ENCODE data around the gene INSM2. TPM values are rescaled to one million over a fixed set of nuclear protein-coding genes. Genes with fewer than 3 reads are reported as not detected.

INSM2 gene
- polyA plus RNA-seq, 4 donors: 0.01 TPM; not detected in 3

- no peaks in the 10 kb centered on the region for H3K4me1 ChIP-seq (ENCODE audit: control insufficient read depth in 3 of 3, insufficient read depth in 2 of 3, low read depth in 1 of 3, low read length in 2 of 3)
- no peak overlapping the region for H3K27ac ChIP-seq (ENCODE audit: low read depth in 1 of 3, low read length in 2 of 3)
- H3K9me3 ChIP-seq (ENCODE audit: control insufficient read depth in 2 of 2, insufficient read depth in 1 of 2, low read depth in 1 of 2, low read length in 1 of 2): no peaks in the 10 kb centered on the region
- FAIRE-seq (no peak), DNase-seq (no peak)
- H3K27me3 ChIP-seq (ENCODE audit: control insufficient read depth in 3 of 3, insufficient read depth in 3 of 3, low read length in 3 of 3): no peaks in the 10 kb centered on the region
- H3K36me3 ChIP-seq (ENCODE audit: control insufficient read depth in 3 of 3, insufficient read depth in 2 of 3, low read depth in 1 of 3, low read length in 3 of 3): peaks cover 0 to 4% (median 0%) of the 10 kb centered on the region in 3 donors
- H3K4me3 ChIP-seq (ENCODE audit: low read depth in 1 of 3, low read length in 3 of 3): no peak overlapping the region
Measured at GRCh38 chr14:35578639-35579038, 44.7 kb downstream of the INSM2 start.

Other genes starting within 250 kb of the INSM2 start
- 100 to 1,000 TPM; 165 to 288 (median 266) TPM for gene PSMA6, start 241.8 kb upstream of the INSM2 start, polyA plus RNA-seq
- gene NFKBIA, start 129.4 kb upstream of the INSM2 start, polyA plus RNA-seq: 100 to 1,000 TPM; 108 to 173 (median 122) TPM